Adipocyte (in vitro differentiated cells): ENCODE measurements around the gene WDR4.
"Not testable (repeated sequence)": the region's sequence is repeated elsewhere in the genome, so short reads cannot be mapped to it uniquely, and the experiment has no call there.

ENCODE experiments used
- DNase-seq: peaks from one replicate; pipeline ENCODE4 v3.0.0-alpha.2; 2015; ENCODE audit warnings: low read depth
- H3K27me3 ChIP-seq: replicated peaks from 2 replicates; pipeline ENCODE4 v1.7.0; 2013; ENCODE audit warnings: mild to moderate bottlenecking, low read length, moderate library complexity; ENCODE audit not compliant: control insufficient read depth, insufficient read depth
- H3K36me3 ChIP-seq: 2 replicates; pipeline ENCODE4 v1.7.0; 2013; ENCODE audit warnings: low read length, mild to moderate bottlenecking, moderate library complexity; ENCODE audit not compliant: control insufficient read depth, insufficient read depth, severe bottlenecking
- H3K4me1 ChIP-seq: 2 replicates; pipeline ENCODE4 v1.7.0; 2013; ENCODE audit warnings: mild to moderate bottlenecking, low read length, moderate library complexity; ENCODE audit not compliant: control insufficient read depth, insufficient read depth
- H3K4me3 ChIP-seq: 2 replicates; pipeline ENCODE4 v1.7.0; 2013; ENCODE audit warnings: mild to moderate bottlenecking, low read length, moderate library complexity
- H3K9ac ChIP-seq: 2 replicates; pipeline ENCODE4 v1.7.0; 2013; ENCODE audit warnings: mild to moderate bottlenecking, low read length, moderate library complexity
- H3K9me3 ChIP-seq: 2 replicates; pipeline ENCODE4 v1.7.0; 2013; ENCODE audit warnings: mild to moderate bottlenecking, low read length, moderate library complexity; ENCODE audit not compliant: control insufficient read depth

WDR4 gene

GRCh38 chr21:42835611-42836401 is 43.5 kb downstream of the WDR4 start:
- Histone ChIP-seq H3K9me3 (no peaks in the 10 kb centered on the region), H3K27me3 (no peaks in the 10 kb centered on the region), H3K9ac (no peak overlapping the region), H3K4me3 (no peak overlapping the region), H3K4me1 (peaks cover 10% of the 10 kb centered on the region), H3K36me3 (peaks cover 16% of the 10 kb centered on the region)
- no peak for DNase-seq

- no peaks in the 10 kb centered on the region for H3K9me3 ChIP-seq
- H3K4me1 ChIP-seq, result peaks cover 10% of the 10 kb centered on the region
- H3K36me3 ChIP-seq, result peaks cover 10% of the 10 kb centered on the region
- no peak overlapping the region for H3K4me3 ChIP-seq
- no peak for DNase-seq
- H3K9ac ChIP-seq, result no peak overlapping the region
- no peaks in the 10 kb centered on the region for H3K27me3 ChIP-seq
Observed at GRCh38 chr21:42835211-42835610, 44.1 kb downstream of the WDR4 start.

GRCh38 chr21:42834726-42835191 is 44.6 kb downstream of the WDR4 start:
- H3K9ac ChIP-seq, result no peak overlapping the region
- no peak overlapping the region for H3K4me3 ChIP-seq

GRCh38 chr21:42833859-42834725 is 45.2 kb downstream of the WDR4 start:
- H3K9ac ChIP-seq, result no peak overlapping the region
- no peak overlapping the region for H3K4me3 ChIP-seq
- H3K27me3 ChIP-seq, result peaks cover 4% of the 10 kb centered on the region
- DNase-seq, result no peak
- peaks cover 10% of the 10 kb centered on the region for H3K4me1 ChIP-seq
- H3K36me3 ChIP-seq, result peaks cover under 1% of the 10 kb centered on the region
- no peaks in the 10 kb centered on the region for H3K9me3 ChIP-seq

More at GRCh38 chr21:42834726-42835191, 44.6 kb downstream of the WDR4 start:
- Histone ChIP-seq H3K4me1 (peaks cover 10% of the 10 kb centered on the region), H3K36me3 (peaks cover 6% of the 10 kb centered on the region), H3K9me3 (no peaks in the 10 kb centered on the region), H3K27me3 (peaks cover under 1% of the 10 kb centered on the region)
- no peak for DNase-seq

- H3K4me1 ChIP-seq, result peaks cover 10% of the 10 kb centered on the region
- H3K36me3 ChIP-seq, result no peaks in the 10 kb centered on the region
- peaks cover 4% of the 10 kb centered on the region for H3K27me3 ChIP-seq
- H3K4me3 ChIP-seq, result no peak overlapping the region
- no peak for DNase-seq
- no peak overlapping the region for H3K9ac ChIP-seq
- H3K9me3 ChIP-seq, result no peaks in the 10 kb centered on the region
Observed at GRCh38 chr21:42833439-42833815, 45.9 kb downstream of the WDR4 start.

- not testable (repeated sequence) for H3K9me3 ChIP-seq, H3K9ac ChIP-seq, H3K27me3 ChIP-seq, DNase-seq, H3K4me3 ChIP-seq, H3K36me3 ChIP-seq
- H3K4me1 ChIP-seq, result peaks cover 10% of the 10 kb centered on the region
Observed at GRCh38 chr21:42832321-42832630, 47.1 kb downstream of the WDR4 start.

- Histone ChIP-seq H3K9ac (no peak overlapping the region), H3K9me3 (peaks cover 3% of the 10 kb centered on the region), H3K36me3 (no peaks in the 10 kb centered on the region), H3K4me3 (no peak overlapping the region), H3K27me3 (peaks cover 8% of the 10 kb centered on the region), H3K4me1 (peaks cover 10% of the 10 kb centered on the region)
- no peak for DNase-seq
Observed at GRCh38 chr21:42830456-42831455, 48.6 kb downstream of the WDR4 start.

GRCh38 chr21:42829954-42830353 is 49.4 kb downstream of the WDR4 start:
- DNase-seq, result no peak
- H3K9ac ChIP-seq, result no peak overlapping the region
- H3K36me3 ChIP-seq, result no peaks in the 10 kb centered on the region
- peaks cover 10% of the 10 kb centered on the region for H3K9me3 ChIP-seq
- H3K4me1 ChIP-seq, result peaks cover 10% of the 10 kb centered on the region
- H3K4me3 ChIP-seq, result no peak overlapping the region
- peaks cover 8% of the 10 kb centered on the region for H3K27me3 ChIP-seq

- Histone ChIP-seq H3K9ac (no peak overlapping the region), H3K4me1 (peaks cover 10% of the 10 kb centered on the region), H3K27me3 (peaks cover 8% of the 10 kb centered on the region), H3K9me3 (peaks cover 10% of the 10 kb centered on the region), H3K4me3 (no peak overlapping the region), H3K36me3 (no peaks in the 10 kb centered on the region)
- DNase-seq, result no peak
Observed at GRCh38 chr21:42829417-42829816, 49.9 kb downstream of the WDR4 start.

- Histone ChIP-seq H3K36me3 (no peaks in the 10 kb centered on the region), H3K27me3 (peaks cover 8% of the 10 kb centered on the region), H3K4me3 (no peak overlapping the region), H3K9me3 (peaks cover 12% of the 10 kb centered on the region), H3K9ac (no peak overlapping the region), H3K4me1 (peaks cover under 1% of the 10 kb centered on the region)
- no peak for DNase-seq
Observed at GRCh38 chr21:42827588-42827987, 51.8 kb downstream of the WDR4 start.
